Femur (tissue), 1 donor: ENCODE measurements around the gene ARHGEF28.

Experiments used
- DNase-seq: peaks from one replicate; pipeline ENCODE4 v3.0.0-alpha.2; 2017

Gene ARHGEF28

DNA sequence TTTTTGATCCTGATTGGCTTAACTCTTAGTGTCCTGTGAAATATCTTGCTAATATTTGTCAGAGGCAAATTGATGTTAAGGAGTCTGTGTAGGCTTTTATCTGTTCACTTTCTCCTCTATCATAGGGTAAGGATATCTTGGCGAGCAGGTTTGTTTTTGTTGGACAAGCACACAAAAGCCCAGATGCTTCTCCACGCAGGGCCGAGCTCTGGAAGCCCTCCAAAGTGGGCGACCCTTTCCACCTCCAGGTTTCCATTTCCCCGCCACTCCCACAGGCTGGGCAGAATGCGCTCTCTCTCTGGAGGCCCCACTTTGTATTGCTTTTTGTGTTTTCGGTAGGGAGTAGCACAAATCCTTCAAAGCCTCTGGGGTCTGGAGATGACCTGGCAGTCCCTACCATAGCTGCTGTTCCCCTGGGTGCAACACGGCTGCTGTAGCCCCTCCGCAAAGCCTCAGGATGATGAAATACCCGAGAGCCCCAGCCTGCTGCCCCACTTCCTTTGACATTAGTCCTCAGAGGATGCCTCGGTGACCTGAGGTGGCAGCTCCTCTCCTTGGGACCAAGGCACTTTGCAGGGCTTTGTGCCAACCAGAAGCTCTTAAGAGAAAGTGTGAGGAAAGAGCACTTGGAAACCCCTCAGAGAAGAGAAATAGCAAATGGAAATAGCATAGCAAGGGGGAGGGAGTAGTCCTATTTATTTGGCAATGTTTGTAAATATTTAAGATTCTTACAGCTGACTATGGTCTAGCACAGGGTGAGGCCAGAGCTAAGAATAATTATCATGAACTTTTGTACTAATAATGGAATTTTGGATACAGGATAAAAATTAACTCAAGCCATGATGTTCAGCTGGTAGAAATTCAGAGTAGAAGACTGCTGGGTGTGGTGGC is 122.8 kb downstream of the ARHGEF28 start:
- peak; percentile 34 for DNase-seq

DNA sequence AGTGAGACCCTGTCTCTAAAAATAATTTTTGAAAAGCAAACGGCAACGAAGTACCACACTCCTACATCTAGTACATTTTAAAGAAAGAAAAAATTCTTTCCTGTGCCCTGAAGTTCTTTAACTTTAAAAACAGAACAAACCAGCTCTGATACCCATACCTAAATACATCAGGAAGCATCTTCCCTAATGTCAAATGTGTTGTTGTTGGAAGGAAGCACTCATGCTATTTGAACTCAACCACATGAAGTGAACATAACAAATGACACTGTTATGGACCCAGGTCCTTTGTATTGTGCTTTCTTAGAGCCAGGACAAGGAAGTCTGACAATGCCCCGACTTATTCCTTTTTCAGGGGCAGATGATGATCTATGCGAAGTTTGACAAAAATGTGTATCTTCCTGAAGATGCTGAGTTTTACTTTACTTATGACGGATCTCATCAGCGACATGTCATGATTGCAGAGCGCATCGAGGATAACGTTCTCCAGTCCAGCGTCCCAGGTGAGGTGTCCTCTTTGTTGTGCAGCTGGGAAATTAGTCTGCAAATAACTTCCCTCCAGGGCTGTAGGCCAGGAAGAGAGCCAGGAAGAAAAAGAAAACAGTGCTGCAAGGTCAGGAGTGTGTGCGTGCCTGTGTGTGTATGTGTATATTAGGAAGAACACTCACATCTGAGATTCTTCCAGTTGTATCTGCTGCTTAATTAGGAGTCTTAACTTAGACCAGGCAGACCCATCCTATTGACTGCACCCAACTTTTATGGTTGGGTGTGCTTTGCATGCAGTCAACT is 123.7 kb downstream of the ARHGEF28 start:
- DNase-seq, result no peak

- DNase-seq, result no peak
Observed at GRCh38 chr5:73751254-73751914, 125.4 kb downstream of the ARHGEF28 start.

DNA sequence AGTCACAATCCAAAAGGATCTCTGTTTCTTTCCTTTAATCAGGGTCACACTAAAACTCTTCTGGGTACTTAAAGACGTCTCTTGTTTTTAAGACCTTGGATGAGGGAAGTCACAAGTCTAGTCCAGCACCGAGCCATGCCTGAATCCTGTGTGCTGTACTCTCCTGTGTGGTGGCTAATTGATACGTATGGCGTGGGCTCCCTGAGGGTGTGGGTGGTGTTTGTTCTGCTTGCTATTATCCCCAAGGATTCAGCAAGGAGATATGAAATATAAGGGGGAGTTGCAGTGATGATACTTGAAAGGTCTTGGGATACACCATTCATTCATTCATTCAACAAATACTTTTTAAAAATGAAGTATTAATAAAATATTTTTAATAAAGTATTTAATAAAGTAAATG is 128.3 kb downstream of the ARHGEF28 start:
- DNase-seq, result no peak

DNA sequence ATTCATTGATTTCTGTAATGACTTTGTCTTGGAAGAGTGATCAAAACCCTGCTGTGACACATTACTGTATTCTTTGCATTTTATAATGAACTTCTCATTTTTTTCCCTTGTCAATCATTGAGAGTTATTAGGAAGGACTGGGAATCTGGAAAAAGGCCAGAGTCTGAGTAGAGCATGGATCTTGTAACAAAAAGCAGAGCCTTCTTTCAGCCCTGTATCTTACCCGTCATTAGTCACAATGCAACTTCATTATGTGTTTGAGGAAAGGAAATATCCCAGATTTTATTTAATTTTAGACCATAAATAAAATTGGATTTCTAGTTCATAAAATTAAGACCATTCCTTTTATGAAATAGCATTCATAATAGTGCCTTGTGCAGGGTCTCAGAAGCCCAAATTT is 131.4 kb downstream of the ARHGEF28 start:
- no peak for DNase-seq

- no peak for DNase-seq
Observed at GRCh38 chr5:73759771-73760170, 133.8 kb downstream of the ARHGEF28 start.

GRCh38 chr5:73763300-73764032 is 137.5 kb downstream of the ARHGEF28 start:
- no peak for DNase-seq

DNA sequence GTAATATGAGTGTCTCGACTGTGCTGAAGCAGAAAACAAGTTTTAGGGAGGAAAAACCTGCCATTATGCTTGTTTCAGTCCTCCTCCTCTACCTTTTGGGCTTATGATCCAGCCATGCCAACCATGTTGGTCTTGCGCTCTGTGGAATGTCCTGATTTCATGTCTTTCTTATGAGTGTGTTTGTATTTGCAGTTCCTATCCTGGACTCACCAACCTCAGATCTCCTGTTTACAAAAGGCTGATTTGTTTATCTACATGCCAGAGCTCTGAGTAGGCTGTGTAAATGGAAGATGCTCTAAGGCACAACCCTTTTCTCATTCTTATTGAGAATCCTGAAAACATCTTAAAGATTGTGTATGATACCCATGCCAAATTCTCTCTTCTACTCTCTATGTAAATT is 138.6 kb downstream of the ARHGEF28 start:
- no peak for DNase-seq

GRCh38 chr5:73764996-73765395 is 139.0 kb downstream of the ARHGEF28 start:
- DNase-seq, result no peak

GRCh38 chr5:73766902-73767301 is 140.9 kb downstream of the ARHGEF28 start:
- no peak for DNase-seq

GRCh38 chr5:73770172-73771025 is 144.4 kb downstream of the ARHGEF28 start:
- no peak for DNase-seq

DNA sequence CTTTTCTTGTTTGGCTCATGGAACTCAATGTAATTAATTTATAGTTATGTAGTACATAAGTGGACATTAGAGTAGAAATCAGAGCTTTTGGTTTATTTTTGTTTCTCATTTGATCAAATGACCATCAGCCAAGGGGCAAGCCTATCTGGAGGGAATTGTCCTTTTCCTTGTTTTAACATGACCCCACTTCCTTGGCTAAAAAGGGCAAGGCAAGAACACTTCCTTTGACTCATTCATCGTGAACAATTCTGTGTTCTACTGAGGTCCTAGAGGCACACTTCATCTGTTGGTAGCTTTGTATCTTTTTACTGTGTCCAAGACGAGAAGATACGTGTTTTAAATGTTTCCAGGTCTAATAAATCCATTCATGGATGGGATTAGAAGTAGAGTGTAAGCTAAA is 148.9 kb downstream of the ARHGEF28 start:
- DNase-seq, result no peak

DNA sequence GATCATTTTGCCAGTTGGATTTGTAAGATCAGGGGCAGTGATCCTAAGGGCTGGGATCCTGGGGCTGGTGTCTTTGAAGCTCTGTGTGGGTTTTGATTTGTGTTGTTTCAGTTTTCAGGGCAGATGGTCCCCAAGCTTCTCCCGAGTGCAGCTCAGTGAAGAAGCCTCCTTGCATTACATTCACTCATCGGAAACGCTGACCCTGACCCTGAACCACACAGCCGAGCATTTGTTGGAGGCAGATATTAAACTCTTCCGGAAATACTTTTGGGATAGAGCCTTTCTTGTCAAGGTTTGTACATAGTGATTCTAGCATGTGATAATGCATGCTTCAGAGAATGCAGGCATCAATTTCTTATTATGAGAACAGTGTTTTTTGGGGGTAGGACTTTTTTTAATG is 150.4 kb downstream of the ARHGEF28 start:
- no peak for DNase-seq

DNA sequence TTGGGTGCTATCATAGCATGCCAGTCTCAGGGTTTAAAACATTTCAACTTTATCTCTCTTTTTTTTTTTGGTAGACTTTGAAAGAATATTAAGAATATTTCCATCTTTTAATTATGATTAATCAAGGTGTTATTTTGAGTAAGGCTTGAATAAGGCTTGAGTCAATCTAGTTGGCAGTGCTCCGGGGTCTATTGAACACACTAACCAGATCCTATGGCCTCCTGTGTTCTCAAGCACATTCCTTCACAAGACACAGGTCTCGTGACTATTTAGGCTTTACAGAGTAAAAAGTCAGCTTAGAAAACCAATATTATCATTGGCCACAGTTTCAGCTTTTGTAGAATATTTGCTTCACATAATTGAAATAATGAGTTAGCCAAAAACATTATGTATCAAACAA is 151.2 kb downstream of the ARHGEF28 start:
- DNase-seq, result no peak

- no peak for DNase-seq
Observed at GRCh38 chr5:73780302-73781080, 154.5 kb downstream of the ARHGEF28 start.

- DNase-seq, result no peak
Observed at GRCh38 chr5:73781107-73781768, 155.2 kb downstream of the ARHGEF28 start.

- no peak for DNase-seq
Observed at GRCh38 chr5:73783828-73784227, 157.8 kb downstream of the ARHGEF28 start.

DNA sequence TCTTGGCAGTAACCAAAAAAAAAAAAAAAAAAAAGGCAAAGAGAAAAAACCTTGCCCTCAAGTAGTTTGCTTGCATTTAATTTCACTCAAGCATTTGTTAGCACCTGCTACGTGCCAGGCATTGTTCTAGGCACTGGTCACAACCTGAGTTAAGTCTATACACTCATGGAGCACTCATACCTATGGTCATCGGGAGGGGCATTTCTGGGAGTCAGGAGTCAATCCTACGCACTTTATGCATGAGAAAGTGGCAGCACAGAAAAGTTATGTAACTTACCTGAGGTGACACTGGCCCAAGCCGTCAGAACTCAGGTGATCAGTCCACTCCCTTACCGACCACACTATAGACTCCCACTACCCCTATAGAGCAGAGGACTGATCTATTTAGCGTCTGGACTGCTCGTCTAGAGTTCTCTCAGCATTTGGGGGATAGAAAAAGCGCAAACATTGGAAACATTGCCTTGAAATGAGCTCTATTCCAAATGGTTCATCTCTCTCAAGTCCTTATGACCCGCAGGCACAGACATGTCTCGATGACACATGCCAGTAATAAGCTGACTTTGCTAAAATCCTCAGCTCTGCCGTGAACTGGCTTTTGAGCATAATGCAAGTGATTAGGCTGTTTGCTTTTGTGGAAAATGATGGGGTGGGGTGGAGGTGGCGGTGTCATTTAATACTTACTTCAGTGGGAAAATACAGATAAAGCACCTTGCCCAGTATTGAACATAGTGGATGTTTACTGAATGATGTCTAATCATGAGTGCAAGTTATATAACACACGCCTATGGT is 160.2 kb downstream of the ARHGEF28 start:
- no peak for DNase-seq

DNA sequence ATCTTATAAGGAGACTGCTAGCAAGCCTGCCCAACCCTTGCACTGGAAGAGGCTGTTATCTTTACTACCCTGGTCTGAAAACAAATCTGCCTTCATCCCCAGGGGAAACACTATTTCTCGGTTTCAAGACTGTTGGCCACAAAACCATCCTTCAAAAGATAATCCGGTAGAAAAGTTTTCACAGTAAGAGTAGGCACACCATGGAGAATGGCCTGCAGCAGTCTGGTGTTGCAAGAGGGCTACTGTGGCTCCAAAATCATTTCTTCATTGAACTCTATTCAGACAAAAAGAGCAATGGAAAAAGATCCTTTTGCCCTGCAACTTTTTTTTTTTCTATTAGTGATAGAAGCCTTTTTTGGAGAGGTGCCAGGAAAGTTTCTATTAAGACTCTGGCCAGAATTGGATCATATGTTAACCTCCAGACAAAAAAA is 163.9 kb downstream of the ARHGEF28 start:
- DNase-seq, result no peak

- DNase-seq, result no peak
Observed at GRCh38 chr5:73791389-73791788, 165.4 kb downstream of the ARHGEF28 start.
